HepG2 (cell line): ENCODE results near the gene ANKRD6. TPM values are rescaled to one million over a fixed set of nuclear protein-coding genes. Genes with fewer than 3 reads are reported as not detected.

Experiments used
- ATAC-seq: fragments of 200-7000 bp; cut with Tn5 transposase; 3 replicates; pipeline ENCODE4 v1.9.1; 2020; ENCODE audit warnings: mild to moderate bottlenecking, moderate library complexity
- BruUV-seq: library from RNA; stranded (reverse); fragments of 400-500 nt; replicated peaks from 2 replicates; lab custom pipeline; 2021; lab: Mats Ljungman, UMichigan
- CTCF ChIA-PET: fragments of 300-600 bp; formaldehyde crosslinking; extraction: SDS; loops from one replicate; lab custom pipeline; 2021; ENCODE audit warnings: low total read pairs, inconsistent platforms, low intra/inter-chr PET ratio; lab: Yijun Ruan, JAX
- POLR2A ChIA-PET: fragments of 350-600 bp; sonication (Branson Sonifier 250); formaldehyde crosslinking; loops from one replicate; lab custom pipeline; 2020; ENCODE audit warnings: antibody characterized with exemption, inconsistent platforms; lab: Yijun Ruan, JAX
- DNase-seq: peaks from one replicate; pipeline ENCODE4 v3.0.0-alpha.2; 2015; ENCODE audit warnings: low spot score
- FAIRE-seq: peaks from 3 replicates; lab custom pipeline; 2011; peaks lifted over from hg19 to GRCh38; lab: Jason Lieb, UNC
- H2AFZ ChIP-seq: one replicate; pipeline ENCODE4 v1.6.1; 2011; ENCODE audit warnings: low read length, inconsistent platforms
- H3K27ac ChIP-seq: fragments of 300-600 bp; 3 replicates; pipeline ENCODE4 v1.8.0; 2011; ENCODE audit warnings: mixed run types, mild to moderate bottlenecking, mixed read lengths, low read length, inconsistent platforms; ENCODE audit not compliant: insufficient read depth; ENCODE audit errors: extremely low read length
- H3K27me3 ChIP-seq, 2 experiments: fragments of 200-600 bp in 1 of 2; 2 replicates in 1 of 2; 3 replicates in 1 of 2; pipeline versions ENCODE4 v1.6.0 to v1.8.0; 2011; ENCODE audit warnings: low read length in 2 of 2, mild to moderate bottlenecking in 2 of 2, moderate library complexity in 2 of 2, inconsistent platforms in 1 of 2; ENCODE audit not compliant: insufficient read depth in 2 of 2, control insufficient read depth in 1 of 2
- H3K36me3 ChIP-seq, 2 experiments: fragments of 200-600 bp in 1 of 2; replicated peaks in 1 of 2; 2 replicates in 1 of 2; 3 replicates in 1 of 2; pipeline versions ENCODE4 v1.5.1 to v1.8.0; 2011; ENCODE audit warnings: low read length in 2 of 2, inconsistent platforms in 1 of 2; ENCODE audit not compliant: insufficient read depth in 2 of 2, control insufficient read depth in 1 of 2
- H3K4me1 ChIP-seq: 2 replicates; pipeline ENCODE4 v1.5.1; 2012; ENCODE audit warnings: low read length, inconsistent platforms; ENCODE audit not compliant: insufficient read depth
- H3K4me2 ChIP-seq: 2 replicates; pipeline ENCODE4 v1.6.0; 2011; ENCODE audit warnings: low read depth, low read length, inconsistent platforms
- H3K4me3 ChIP-seq, 3 experiments: fragments of 200-600 bp in 1 of 3; sonication (generic), shearing (Covaris generic) in 1 of 3; replicated peaks in 1 of 3; 2 replicates each; pipeline ENCODE4 v1.5.1; 2011 to 2016; ENCODE audit warnings: low read length in 3 of 3, inconsistent platforms in 2 of 3, low read depth in 2 of 3, mild to moderate bottlenecking in 2 of 3, control low read depth in 1 of 3, mixed read lengths in 1 of 3; ENCODE audit not compliant: insufficient read depth in 1 of 3
- H3K79me2 ChIP-seq: one replicate; pipeline ENCODE4 v1.6.1; 2011; ENCODE audit warnings: low read length, inconsistent platforms; ENCODE audit not compliant: insufficient read depth
- H3K9ac ChIP-seq: 2 replicates; pipeline ENCODE4 v1.6.0; 2011; ENCODE audit warnings: mild to moderate bottlenecking, low read depth, low read length, inconsistent platforms; ENCODE audit not compliant: insufficient read depth
- H3K9me3 ChIP-seq: 2 replicates; pipeline ENCODE4 v1.5.1; 2012; ENCODE audit warnings: mild to moderate bottlenecking, low read length
- H4K20me1 ChIP-seq: 2 replicates; pipeline ENCODE4 v1.6.0; 2011; ENCODE audit warnings: inconsistent platforms, mild to moderate bottlenecking, low read length, moderate library complexity; ENCODE audit not compliant: insufficient read depth
- AHDC1 ChIP-seq: sonication (generic); formaldehyde crosslinking; IDR thresholded peaks from 2 replicates; pipeline ENCODE4 v1.5.1; 2020; ENCODE audit warnings: mild to moderate bottlenecking, missing genetic modification reagents, borderline replicate concordance
- ARNTL ChIP-seq: sonication (generic); formaldehyde crosslinking; IDR thresholded peaks from 2 replicates; pipeline ENCODE4 v1.4.0; 2020; ENCODE audit warnings: mild to moderate bottlenecking, missing genetic modification reagents
- CHCHD3 ChIP-seq: sonication (generic); formaldehyde crosslinking; IDR thresholded peaks from 2 replicates; pipeline ENCODE4 v1.8.0; 2022; ENCODE audit warnings: mild to moderate bottlenecking, missing genetic modification reagents, moderate library complexity
- HNRNPLL ChIP-seq: fragments of 200-400 bp; formaldehyde crosslinking; IDR thresholded peaks from 2 replicates; pipeline ENCODE4 v1.6.1; 2017; ENCODE audit warnings: mild to moderate bottlenecking, low read depth, low read length; ENCODE audit not compliant: poor library complexity, severe bottlenecking
- ISL2 ChIP-seq: sonication (generic); formaldehyde crosslinking; IDR thresholded peaks from 2 replicates; pipeline ENCODE4 v1.5.0; 2020; ENCODE audit warnings: missing genetic modification reagents
- ISX ChIP-seq: sonication (generic); formaldehyde crosslinking; conservative IDR thresholded peaks from 2 replicates; pipeline ENCODE4 v1.5.0; 2020; ENCODE audit warnings: missing genetic modification reagents
- MEF2D ChIP-seq: sonication (generic); formaldehyde crosslinking; IDR thresholded peaks from 2 replicates; pipeline ENCODE4 v1.5.1; 2020; ENCODE audit warnings: mild to moderate bottlenecking, missing genetic modification reagents
- NRL ChIP-seq: sonication (generic); formaldehyde crosslinking; IDR thresholded peaks from 2 replicates; pipeline ENCODE4 v1.5.0; 2020; ENCODE audit warnings: missing genetic modification reagents, mild to moderate bottlenecking, moderate library complexity, borderline replicate concordance
- SNAPC2 ChIP-seq: sonication (generic); formaldehyde crosslinking; IDR thresholded peaks from 2 replicates; pipeline ENCODE4 v1.8.1; 2022; ENCODE audit warnings: mild to moderate bottlenecking, missing genetic modification reagents
- TRIM22 ChIP-seq: fragments of 450-650 bp; IDR thresholded peaks from 2 replicates; pipeline ENCODE4 v1.6.1; 2017
- ZBTB3 ChIP-seq: sonication (generic); formaldehyde crosslinking; IDR thresholded peaks from 2 replicates; pipeline ENCODE4 v1.4.0; 2020; ENCODE audit warnings: low read depth, mild to moderate bottlenecking, moderate library complexity, missing genetic modification reagents, borderline replicate concordance
- ZFP90 ChIP-seq: sonication (generic); formaldehyde crosslinking; IDR thresholded peaks from 2 replicates; pipeline ENCODE4 v1.8.0; 2022; ENCODE audit warnings: missing genetic modification reagents, mild to moderate bottlenecking, inconsistent platforms, borderline replicate concordance
- ZMYM2 ChIP-seq: sonication (generic); formaldehyde crosslinking; IDR thresholded peaks from 2 replicates; pipeline ENCODE4 v1.8.0; 2022; ENCODE audit warnings: mild to moderate bottlenecking, missing genetic modification reagents
- ZNF205 ChIP-seq: IDR thresholded peaks from 2 replicates; pipeline ENCODE4 v1.6.1; 2018; ENCODE audit warnings: missing biosample characterization, missing genetic modification reagents
- ZXDC ChIP-seq: sonication (generic); formaldehyde crosslinking; IDR thresholded peaks from 2 replicates; pipeline ENCODE4 v1.5.0; 2020; ENCODE audit warnings: mild to moderate bottlenecking, missing genetic modification reagents
- WGBS: methylation state at CpG from one replicate; pipeline ENCODE4 v1.1.6; 2017; ENCODE audit warnings: low lambda C conversion rate; 5-methylcytosine and 5-hydroxymethylcytosine counted together
- in situ Hi-C: cut with HindIII; loops from 2 replicates; pipeline ENCODE4 v1.10.0; 2017; ENCODE audit warnings: low pct_unique_long_range_greater_than_20kb; ENCODE audit not compliant: extremely low pct_ligation_motif_present
- intact Hi-C: fragments of 100-400 bp; cut with micrococcal nuclease; formaldehyde crosslinking; loops from one replicate; pipeline ENCODE4 v1.10.0; 2022; ENCODE audit not compliant: unreplicated experiment
- polyA plus RNA-seq, 8 experiments: library from polyadenylated mRNA; depleted of rRNA in 3 of 8; stranded (reverse) in 7 of 8; unstranded in 1 of 8; fragments of >200 nt; fragmentation: Illumina TruSeq in 4 of 8; extraction: Trizol in 4 of 8; gene quantifications; 2 replicates each; pipeline versions ENCODE4 v1.2.1 to v1.2.3, GENCODE V29; 2011 to 2016; ENCODE audit warnings: low read depth in 4 of 8, missing spikeins in 1 of 8, mixed read lengths in 1 of 8; ENCODE audit not compliant: insufficient read depth in 1 of 8
- total RNA-seq, 5 experiments: library from RNA; depleted of rRNA; stranded (reverse); fragments of >200 nt; fragmentation: Illumina TruSeq; extraction: Trizol; gene quantifications; 2 replicates each; pipeline ENCODE4 v1.2.3, GENCODE V29; 2016; ENCODE audit warnings: low read depth in 1 of 5

ANKRD6 gene
- total and polyA plus RNA-seq, 2 of the 13 experiments (the other 11 are each of a cell fraction or from before 2014, with no cell fraction given), result 0.18 to 0.36 TPM

GRCh38 chr6:89387516-89388201, 45.3 kb upstream of the ANKRD6 start:
- H3K27ac ChIP-seq, result no peak overlapping the region
- no peak for DNase-seq
- H4K20me1 ChIP-seq, result no peaks in the 10 kb centered on the region
- FAIRE-seq, result no peak
- no peak overlapping the region for H3K9ac ChIP-seq
- 64% methylated on average over 8 of the region's 9 CpGs for WGBS
- H3K4me2 ChIP-seq, result no peak overlapping the region
- TF ChIP-seq ZMYM2 (CRISPR knock-in tag) (no peak), NRL (no peak), AHDC1 (CRISPR knock-in tag) (no peak), ZXDC (no peak), ZFP90 (no peak), TRIM22 (no peak), ISL2 (no peak), MEF2D (CRISPR knock-in tag) (no peak), ISX (CRISPR knock-in tag) (no peak), CHCHD3 (CRISPR knock-in tag) (no peak), HNRNPLL (no peak), SNAPC2 (no peak), ARNTL (CRISPR knock-in tag) (no peak), ZBTB3 (CRISPR knock-in tag) (no peak), ZNF205 (no peak)
- H3K4me1 ChIP-seq, result no peaks in the 10 kb centered on the region
- BruUV-seq, result no TSS peak
- H2AFZ ChIP-seq, result no peak overlapping the region
- in situ Hi-C loops, result no loop called here
- no peak overlapping the region for H3K4me3 ChIP-seq
- no peaks in the 10 kb centered on the region for H3K79me2 ChIP-seq
- intact Hi-C loops, result no loop called here
- ChIA-PET CTCF (no interaction called here), POLR2A (no interaction called here)
- no peaks in the 10 kb centered on the region for H3K36me3 ChIP-seq
- H3K27me3 ChIP-seq, result no peaks in the 10 kb centered on the region
- H3K9me3 ChIP-seq, result no peaks in the 10 kb centered on the region
- no peak for ATAC-seq
